ENCODE data around the gene FAIM2. TPM values are rescaled to one million over a fixed set of nuclear protein-coding genes. Genes with fewer than 3 reads are reported as not detected.

The FAIM2 gene
- total and polyA plus RNA-seq, 2 experiments from 2014 or later, result 0.61 to 2.0 TPM

DNA sequence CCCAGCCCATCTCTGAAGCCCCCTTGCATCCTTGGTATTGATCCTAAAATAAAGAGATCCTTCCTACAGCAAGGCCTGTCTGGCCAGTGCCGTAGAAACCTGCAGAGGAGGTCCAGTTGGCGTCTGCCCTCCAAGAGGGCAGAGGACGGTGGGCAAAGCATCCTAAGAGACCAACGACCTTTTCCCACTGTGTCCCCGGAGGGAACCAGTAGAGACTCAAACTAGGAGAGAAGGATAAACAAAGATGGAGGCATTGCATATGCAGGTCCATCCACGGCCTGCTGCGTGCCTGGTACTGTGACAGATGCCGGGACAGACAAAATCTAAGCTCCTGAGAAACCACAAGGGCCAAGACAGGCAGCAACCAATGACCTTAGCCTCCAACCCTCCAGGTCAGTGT lies 79.3 kb downstream of the FAIM2 start:
- Histone ChIP-seq H4K20me1 (replicated peaks; ENCODE audit: insufficient read depth) (peaks cover 12% of the 10 kb centered on the region), H3K79me2 (replicated peaks; ENCODE audit: insufficient read depth) (peaks cover 82% of the 10 kb centered on the region)

More for the DNA sequence above, 79.3 kb downstream of the FAIM2 start:
- Histone ChIP-seq H2AFZ (no peak overlapping the region), H3K27me3 (ENCODE audit: insufficient read depth) (no peaks in the 10 kb centered on the region), H3K4me2 (no peak overlapping the region), H3K27ac (ENCODE audit: low read depth) (no peak overlapping the region), H3K4me1 (ENCODE audit: insufficient read depth) (peaks cover 46% of the 10 kb centered on the region), H3K36me3 (ENCODE audit: insufficient read depth) (no peaks in the 10 kb centered on the region), H3K4me3 (no peak overlapping the region), H3F3A (replicated peaks; ENCODE audit: low read depth) (0 out of 2 replicates have a peak, but pooled peaks cover 6% of the 10 kb centered on the region), H3K9me2 (ENCODE audit: insufficient read depth) (no peaks in the 10 kb centered on the region)
- DNase-seq (ENCODE audit: low spot score) (no peak), ATAC-seq (no peak)
- no peak overlapping the region; the same call in 2 of the 3 replicates for H3K4me3 Mint-ChIP-seq
- TF ChIP-seq POLR2AphosphoS5 (IDR thresholded peaks at IDR 0.05; ENCODE audit: low read depth) (no peak), ZNF462 (CRISPR knock-in tag; IDR thresholded peaks at IDR 0.05) (no peak), EZH2 (IDR thresholded peaks at IDR 0.05; ENCODE audit: low read depth, unreplicated experiment) (no peak), NANOG (IDR thresholded peaks at IDR 0.05; ENCODE audit: borderline replicate concordance) (no peak), EZH2phosphoT487 (IDR thresholded peaks at IDR 0.05; ENCODE audit: unreplicated experiment) (no peak), JUNB (IDR thresholded peaks at IDR 0.05; ENCODE audit: unreplicated experiment) (no peak)
- TF ChIP-seq, protein P1, sequence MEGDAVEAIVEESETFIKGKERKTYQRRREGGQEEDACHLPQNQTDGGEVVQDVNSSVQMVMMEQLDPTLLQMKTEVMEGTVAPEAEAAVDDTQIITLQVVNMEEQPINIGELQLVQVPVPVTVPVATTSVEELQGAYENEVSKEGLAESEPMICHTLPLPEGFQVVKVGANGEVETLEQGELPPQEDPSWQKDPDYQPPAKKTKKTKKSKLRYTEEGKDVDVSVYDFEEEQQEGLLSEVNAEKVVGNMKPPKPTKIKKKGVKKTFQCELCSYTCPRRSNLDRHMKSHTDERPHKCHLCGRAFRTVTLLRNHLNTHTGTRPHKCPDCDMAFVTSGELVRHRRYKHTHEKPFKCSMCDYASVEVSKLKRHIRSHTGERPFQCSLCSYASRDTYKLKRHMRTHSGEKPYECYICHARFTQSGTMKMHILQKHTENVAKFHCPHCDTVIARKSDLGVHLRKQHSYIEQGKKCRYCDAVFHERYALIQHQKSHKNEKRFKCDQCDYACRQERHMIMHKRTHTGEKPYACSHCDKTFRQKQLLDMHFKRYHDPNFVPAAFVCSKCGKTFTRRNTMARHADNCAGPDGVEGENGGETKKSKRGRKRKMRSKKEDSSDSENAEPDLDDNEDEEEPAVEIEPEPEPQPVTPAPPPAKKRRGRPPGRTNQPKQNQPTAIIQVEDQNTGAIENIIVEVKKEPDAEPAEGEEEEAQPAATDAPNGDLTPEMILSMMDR (conservative IDR thresholded peaks at IDR 0.05; ENCODE audit: low read depth in 2 of 2), result no peak
- H3K36me3 Mint-ChIP-seq (ENCODE audit: low read depth), result peaks cover 7% of the 10 kb centered on the region
- peaks cover 15% of the 10 kb centered on the region for H3K27me3 Mint-ChIP-seq (ENCODE audit: insufficient read depth, low read depth, poor library complexity)
- no peaks in the 10 kb centered on the region for H3K9me3 Mint-ChIP-seq
- H3K4me1 Mint-ChIP-seq, result peaks cover 64% of the 10 kb centered on the region
- no peak overlapping the region for H3K27ac Mint-ChIP-seq

All from GM23338 (cell line).